Body of pancreas (tissue), 4 donors: ENCODE measurements around the gene RRP15. TPM values are rescaled to one million over a fixed set of nuclear protein-coding genes. Genes with fewer than 3 reads are reported as not detected.

Experiments
- ATAC-seq: fragments of 150-250 bp; one replicate; pipeline ENCODE4 v1.9.1; 2016
- DNase-seq, 4 donors: peaks; one replicate each; pipeline ENCODE4 v3.0.0-alpha.2; 2019
- H3K27ac ChIP-seq, 4 donors: fragments of 200-600 bp; sonication (generic); 1 replicate in 3 of 4; 2 replicates in 1 of 4; pipeline versions ENCODE4 v1.5.1 to v1.6.1; 2016 to 2019; ENCODE audit warnings: mild to moderate bottlenecking in 1 of 4, mixed read lengths in 1 of 4, moderate library complexity in 1 of 4
- H3K27me3 ChIP-seq, 2 donors: fragments of 200-600 bp; sonication (generic); one replicate each; pipeline ENCODE4 v1.6.0; 2016; ENCODE audit warnings: mild to moderate bottlenecking in 1 of 2
- H3K36me3 ChIP-seq, 2 donors: fragments of 200-600 bp; sonication (generic); replicated peaks in 1 of 2; 2 replicates each; pipeline ENCODE4 v1.5.1; 2016; ENCODE audit warnings: low read depth in 2 of 2; ENCODE audit not compliant: insufficient read depth in 1 of 2
- H3K4me1 ChIP-seq: fragments of 200-600 bp; sonication (generic); one replicate; pipeline ENCODE4 v1.6.0; 2016
- H3K4me3 ChIP-seq, 2 donors: fragments of 200-600 bp; sonication (generic); 1 replicate in 1 of 2; 2 replicates in 1 of 2; pipeline ENCODE4 v1.5.1; 2016 to 2019
- H3K9me3 ChIP-seq, 3 donors: fragments of 200-600 bp; sonication (generic); 1 replicate in 2 of 3; 2 replicates in 1 of 3; pipeline ENCODE4 v1.5.1; 2016
- POLR2A ChIP-seq, 3 donors: fragments of 450-650 bp; IDR thresholded peaks; one replicate each; pipeline ENCODE4 v1.6.1; 2016; ENCODE audit warnings: antibody characterized with exemption in 3 of 3, mild to moderate bottlenecking in 2 of 3
- WGBS, 2 donors: methylation state at CpG; one replicate each; pipeline ENCODE4 v1.1.5; 2017; 5-methylcytosine and 5-hydroxymethylcytosine counted together
- intact Hi-C: fragments of 100-400 bp; cut with DNase I; formaldehyde crosslinking; loops from one replicate; pipeline ENCODE4 v1.15.1; 2023
- total RNA-seq, 2 donors: library from RNA; depleted of rRNA; stranded (reverse); fragments of >200 nt; gene quantifications; one replicate each; pipeline ENCODE4 v1.1.0, GENCODE V29; 2016
- TF ChIP-seq, protein P1 (sequence below), 7 experiments: fragments of 450-650 bp in 4 of 7; fragments of 200-600 bp in 3 of 7; sonication (generic) in 3 of 7; IDR thresholded peaks; one replicate each; pipeline ENCODE4 v1.5.1; 2016 to 2019; ENCODE audit warnings: antibody characterized with exemption in 7 of 7

The RRP15 gene
- total RNA-seq, 2 donors from 2014 or later: 2.6 to 7.9 TPM

GRCh38 chr1:218351391-218352074, 66.4 kb downstream of the RRP15 start:
- intact Hi-C loops: no loop called here
- no peaks in the 10 kb centered on the region for H3K36me3 ChIP-seq
- no peaks in the 10 kb centered on the region for H3K9me3 ChIP-seq
- H3K27ac ChIP-seq: peak overlapping the region in 2 of 4 donors; percentile 31 to 48
- ATAC-seq (peak; percentile 22), DNase-seq (no peak)
- peaks cover 14% of the 10 kb centered on the region for H3K4me1 ChIP-seq
- no peak for TF ChIP-seq POLR2A (IDR thresholded peaks at IDR 0.05)
- TF ChIP-seq, protein P1, sequence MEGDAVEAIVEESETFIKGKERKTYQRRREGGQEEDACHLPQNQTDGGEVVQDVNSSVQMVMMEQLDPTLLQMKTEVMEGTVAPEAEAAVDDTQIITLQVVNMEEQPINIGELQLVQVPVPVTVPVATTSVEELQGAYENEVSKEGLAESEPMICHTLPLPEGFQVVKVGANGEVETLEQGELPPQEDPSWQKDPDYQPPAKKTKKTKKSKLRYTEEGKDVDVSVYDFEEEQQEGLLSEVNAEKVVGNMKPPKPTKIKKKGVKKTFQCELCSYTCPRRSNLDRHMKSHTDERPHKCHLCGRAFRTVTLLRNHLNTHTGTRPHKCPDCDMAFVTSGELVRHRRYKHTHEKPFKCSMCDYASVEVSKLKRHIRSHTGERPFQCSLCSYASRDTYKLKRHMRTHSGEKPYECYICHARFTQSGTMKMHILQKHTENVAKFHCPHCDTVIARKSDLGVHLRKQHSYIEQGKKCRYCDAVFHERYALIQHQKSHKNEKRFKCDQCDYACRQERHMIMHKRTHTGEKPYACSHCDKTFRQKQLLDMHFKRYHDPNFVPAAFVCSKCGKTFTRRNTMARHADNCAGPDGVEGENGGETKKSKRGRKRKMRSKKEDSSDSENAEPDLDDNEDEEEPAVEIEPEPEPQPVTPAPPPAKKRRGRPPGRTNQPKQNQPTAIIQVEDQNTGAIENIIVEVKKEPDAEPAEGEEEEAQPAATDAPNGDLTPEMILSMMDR (IDR thresholded peaks at IDR 0.05): peak in 3 of 7 experiments; percentile 11 to 18 (median 14)
- H3K4me3 ChIP-seq: no peak overlapping the region
- WGBS, 2 donors: 39 to 46% methylated on average over 10 of the region's 10 CpGs
- no peaks in the 10 kb centered on the region for H3K27me3 ChIP-seq

GRCh38 chr1:218352075-218352438, 67.0 kb downstream of the RRP15 start:
- intact Hi-C loops: no loop called here
- ATAC-seq (no peak), DNase-seq (no peak)
- TF ChIP-seq, protein P1 (IDR thresholded peaks at IDR 0.05): no peak
- no peak for TF ChIP-seq POLR2A (IDR thresholded peaks at IDR 0.05)
- Histone ChIP-seq H3K36me3 (no peaks in the 10 kb centered on the region), H3K27ac (no peak overlapping the region), H3K27me3 (no peaks in the 10 kb centered on the region), H3K4me3 (no peak overlapping the region), H3K9me3 (no peaks in the 10 kb centered on the region), H3K4me1 (peaks cover 9% of the 10 kb centered on the region)
- WGBS, 2 donors: 87 to 90% methylated on average over 8 of the region's 8 CpGs

DNA sequence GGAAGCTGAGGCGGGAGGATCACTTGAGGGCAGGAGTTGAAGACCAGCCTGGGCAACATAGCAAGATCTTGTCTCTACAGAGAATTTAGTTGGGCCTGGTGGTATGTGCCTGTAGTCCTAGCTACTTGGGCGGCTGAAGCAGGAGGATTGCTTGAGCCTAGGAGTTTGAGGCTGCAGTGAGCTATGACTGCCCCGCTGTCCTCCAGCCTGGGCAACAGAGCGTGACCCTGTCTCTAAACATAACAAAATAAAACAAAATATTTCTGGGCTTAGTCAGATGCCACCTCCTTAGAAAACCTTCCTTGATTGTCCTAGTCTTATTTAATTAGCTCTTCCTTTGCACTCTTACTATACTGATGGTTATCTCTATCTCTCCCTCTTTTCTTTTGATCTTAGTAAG, 68.6 kb downstream of the RRP15 start:
- no peaks in the 10 kb centered on the region for H3K36me3 ChIP-seq
- intact Hi-C loops: no loop called here
- ATAC-seq (no peak), DNase-seq (no peak)
- TF ChIP-seq, protein P1 (IDR thresholded peaks at IDR 0.05): no peak
- no peak for TF ChIP-seq POLR2A (IDR thresholded peaks at IDR 0.05)
- no peak overlapping the region for H3K27ac ChIP-seq
- WGBS, 2 donors: 97 to 100% methylated on average over 4 of the region's 4 CpGs
- no peak overlapping the region for H3K4me3 ChIP-seq
- H3K9me3 ChIP-seq: no peaks in the 10 kb centered on the region
- H3K27me3 ChIP-seq: no peaks in the 10 kb centered on the region
- no peaks in the 10 kb centered on the region for H3K4me1 ChIP-seq

GRCh38 chr1:218355278-218355677, 70.2 kb downstream of the RRP15 start:
- intact Hi-C loops: no loop called here
- DNase-seq (no peak), ATAC-seq (no peak)
- Histone ChIP-seq H3K27me3 (no peaks in the 10 kb centered on the region), H3K9me3 (no peaks in the 10 kb centered on the region), H3K36me3 (no peaks in the 10 kb centered on the region), H3K27ac (no peak overlapping the region), H3K4me3 (no peak overlapping the region), H3K4me1 (no peaks in the 10 kb centered on the region)
- WGBS, 2 donors: 59 to 64% methylated on average over 4 of the region's 4 CpGs
- TF ChIP-seq, protein P1 (IDR thresholded peaks at IDR 0.05): no peak
- TF ChIP-seq POLR2A (IDR thresholded peaks at IDR 0.05): no peak
